PC-9 (cell line): ENCODE data around the gene LMOD3. TPM values are rescaled to one million over a fixed set of nuclear protein-coding genes. Genes with fewer than 3 reads are reported as not detected.

Source experiments
- BruUV-seq: library from RNA; stranded (reverse); fragments of 400-500 nt; replicated peaks from 2 replicates; lab custom pipeline; 2021; lab: Mats Ljungman, UMichigan
- CTCF ChIA-PET: fragments of 300-600 bp; sonication (Branson Sonifier 250); formaldehyde crosslinking; loops from one replicate; lab custom pipeline; 2022; ENCODE audit warnings: antibody characterized with exemption; lab: Charles Lee
- POLR2A ChIA-PET: fragments of 300-600 bp; sonication (Branson Sonifier 250); formaldehyde crosslinking; loops from one replicate; lab custom pipeline; 2022; ENCODE audit warnings: antibody characterized with exemption; ENCODE audit not compliant: unreplicated experiment; lab: Charles Lee
- DNase-seq, 2 experiments: peaks; one replicate each; pipeline versions ENCODE4 v3.0.0 to v3.0.0-alpha.2; 2015 to 2022; ENCODE audit warnings: mixed read lengths in 1 of 2
- H2AFZ ChIP-seq: fragments of 200-600 bp; sonication (generic); 2 replicates; pipeline ENCODE4 v1.8.1; 2017; ENCODE audit warnings: antibody characterized with exemption
- H3F3A ChIP-seq: fragments of 200-600 bp; sonication (generic); 2 replicates; pipeline ENCODE4 v1.8.1; 2017; ENCODE audit warnings: antibody characterized with exemption, mild to moderate bottlenecking, low read depth; ENCODE audit not compliant: insufficient read depth
- H3K27ac ChIP-seq: fragments of 200-600 bp; sonication (generic); 2 replicates; pipeline ENCODE4 v1.6.1; 2016; ENCODE audit warnings: mixed run types
- H3K27me3 ChIP-seq: fragments of 200-600 bp; sonication (generic); 2 replicates; pipeline ENCODE4 v1.6.1; 2016; ENCODE audit warnings: low read depth, mixed run types; ENCODE audit not compliant: insufficient read depth
- H3K36me3 ChIP-seq: fragments of 200-600 bp; sonication (generic); 2 replicates; pipeline ENCODE4 v1.6.1; 2016; ENCODE audit warnings: low read depth, mixed run types
- H3K4me1 ChIP-seq: fragments of 200-600 bp; sonication (generic); replicated peaks from 2 replicates; pipeline ENCODE4 v1.6.1; 2016; ENCODE audit warnings: mixed run types; ENCODE audit not compliant: insufficient read depth
- H3K4me2 ChIP-seq: fragments of 200-600 bp; sonication (generic); 2 replicates; pipeline ENCODE4 v1.6.1; 2017; ENCODE audit warnings: mixed run types
- H3K4me3 ChIP-seq: fragments of 200-600 bp; sonication (generic); 2 replicates; pipeline ENCODE4 v1.6.1; 2016; ENCODE audit warnings: mixed run types
- H3K79me2 ChIP-seq: fragments of 200-600 bp; sonication (generic); 2 replicates; pipeline ENCODE4 v1.6.1; 2017; ENCODE audit warnings: low read depth, mixed run types
- H3K9me2 ChIP-seq: fragments of 200-600 bp; sonication (generic); 2 replicates; pipeline ENCODE4 v1.8.1; 2017; ENCODE audit warnings: mild to moderate bottlenecking; ENCODE audit not compliant: insufficient read depth
- H3K9me3 ChIP-seq: fragments of 200-600 bp; sonication (generic); 2 replicates; pipeline ENCODE4 v1.8.1; 2016; ENCODE audit warnings: low read depth; ENCODE audit not compliant: insufficient read depth
- H4K20me1 ChIP-seq: fragments of 200-600 bp; sonication (generic); 2 replicates; pipeline ENCODE4 v1.8.1; 2017; ENCODE audit not compliant: insufficient read depth
- EZH2 ChIP-seq: fragments of 200-600 bp; sonication (generic); IDR thresholded peaks from 2 replicates; pipeline ENCODE4 v1.8.0; 2017; ENCODE audit warnings: antibody characterized with exemption, low read depth
- intact Hi-C: fragments of 100-400 bp; cut with micrococcal nuclease; formaldehyde crosslinking; loops from one replicate; pipeline ENCODE4 v1.10.0; 2022; ENCODE audit not compliant: unreplicated experiment
- total RNA-seq: library from RNA; stranded (reverse); gene quantifications from 2 replicates; pipeline ENCODE4 v1.2.3, GENCODE V29; 2021
- TF ChIP-seq, protein P1 (sequence below): fragments of 200-600 bp; sonication (generic); conservative IDR thresholded peaks from 2 replicates; pipeline ENCODE4 v1.6.1; 2017; ENCODE audit warnings: mixed run types, antibody characterized with exemption, mild to moderate bottlenecking, moderate library complexity

The LMOD3 gene
- total RNA-seq, 1 experiment from 2014 or later, result not detected

DNA sequence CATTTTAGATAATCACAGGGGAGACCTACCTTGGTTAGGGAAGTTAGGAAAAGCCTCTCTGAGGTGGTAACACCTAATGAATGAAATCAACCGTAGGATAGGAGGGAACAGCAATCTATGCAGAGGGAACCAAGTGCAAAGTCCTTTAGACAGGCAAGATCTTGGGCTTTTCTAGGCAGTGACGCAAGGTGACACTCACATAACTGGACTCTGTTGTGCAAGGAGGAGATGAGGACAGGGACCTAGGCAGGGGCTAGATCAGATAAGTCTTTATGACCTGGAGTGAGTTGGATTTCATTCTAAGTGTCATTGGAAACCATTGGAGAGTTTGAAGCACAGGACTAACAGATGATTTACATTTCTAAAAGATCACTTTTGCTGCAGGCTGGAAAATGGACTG lies 4.6 kb upstream of the LMOD3 start:
- Histone ChIP-seq H3K9me2 (no peaks in the 10 kb centered on the region), H3K4me1 (no peaks in the 10 kb centered on the region), H3K36me3 (no peaks in the 10 kb centered on the region), H3K4me2 (no peak overlapping the region), H3K27me3 (no peaks in the 10 kb centered on the region), H3K79me2 (no peaks in the 10 kb centered on the region), H3K4me3 (no peak overlapping the region), H4K20me1 (no peaks in the 10 kb centered on the region), H3K9me3 (no peaks in the 10 kb centered on the region), H2AFZ (no peak overlapping the region), H3K27ac (no peak overlapping the region), H3F3A (no peaks in the 10 kb centered on the region)
- POLR2A ChIA-PET, result no interaction called here
- TF ChIP-seq, protein P1, sequence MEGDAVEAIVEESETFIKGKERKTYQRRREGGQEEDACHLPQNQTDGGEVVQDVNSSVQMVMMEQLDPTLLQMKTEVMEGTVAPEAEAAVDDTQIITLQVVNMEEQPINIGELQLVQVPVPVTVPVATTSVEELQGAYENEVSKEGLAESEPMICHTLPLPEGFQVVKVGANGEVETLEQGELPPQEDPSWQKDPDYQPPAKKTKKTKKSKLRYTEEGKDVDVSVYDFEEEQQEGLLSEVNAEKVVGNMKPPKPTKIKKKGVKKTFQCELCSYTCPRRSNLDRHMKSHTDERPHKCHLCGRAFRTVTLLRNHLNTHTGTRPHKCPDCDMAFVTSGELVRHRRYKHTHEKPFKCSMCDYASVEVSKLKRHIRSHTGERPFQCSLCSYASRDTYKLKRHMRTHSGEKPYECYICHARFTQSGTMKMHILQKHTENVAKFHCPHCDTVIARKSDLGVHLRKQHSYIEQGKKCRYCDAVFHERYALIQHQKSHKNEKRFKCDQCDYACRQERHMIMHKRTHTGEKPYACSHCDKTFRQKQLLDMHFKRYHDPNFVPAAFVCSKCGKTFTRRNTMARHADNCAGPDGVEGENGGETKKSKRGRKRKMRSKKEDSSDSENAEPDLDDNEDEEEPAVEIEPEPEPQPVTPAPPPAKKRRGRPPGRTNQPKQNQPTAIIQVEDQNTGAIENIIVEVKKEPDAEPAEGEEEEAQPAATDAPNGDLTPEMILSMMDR, result no peak
- TF ChIP-seq EZH2, result no peak
- no peak for DNase-seq
- intact Hi-C loops, result no loop called here
- no TSS peak for BruUV-seq
- CTCF ChIA-PET, result interaction anchor here (0.7 kb wide), 1 partner anchor 178 kb away, joined by 4 read pairs; no protein-coding TSS in a partner anchor

DNA sequence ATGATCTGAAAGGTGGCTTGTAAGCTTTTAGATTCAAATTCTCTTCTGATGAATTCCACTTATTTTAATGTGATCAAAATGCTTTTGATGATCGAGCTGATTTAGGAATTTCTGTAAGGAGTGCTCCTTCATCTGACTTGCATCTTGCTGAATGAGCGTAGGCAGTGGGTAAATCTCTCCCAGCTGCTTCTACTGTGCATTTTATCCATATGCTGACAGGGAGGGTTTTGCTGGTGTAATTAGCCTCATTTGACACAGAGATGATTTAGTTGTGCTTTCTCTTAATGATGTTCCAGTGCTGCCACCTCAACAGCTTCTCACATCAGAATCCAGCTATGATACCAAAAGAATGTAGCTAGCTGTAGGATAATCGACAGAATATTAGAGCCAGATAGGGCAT lies 3.8 kb upstream of the LMOD3 start:
- Histone ChIP-seq H3K9me2 (no peaks in the 10 kb centered on the region), H3K4me2 (no peak overlapping the region), H3K4me3 (no peak overlapping the region), H3K79me2 (no peaks in the 10 kb centered on the region), H3F3A (no peaks in the 10 kb centered on the region), H3K27me3 (no peaks in the 10 kb centered on the region), H3K36me3 (no peaks in the 10 kb centered on the region), H3K27ac (no peak overlapping the region), H4K20me1 (no peaks in the 10 kb centered on the region), H2AFZ (no peak overlapping the region), H3K4me1 (no peaks in the 10 kb centered on the region), H3K9me3 (no peaks in the 10 kb centered on the region)
- DNase-seq, result no peak
- ChIA-PET POLR2A (no interaction called here), CTCF (interaction anchor here (0.7 kb wide), 1 partner anchor 179 kb away, joined by 4 read pairs; no protein-coding TSS in a partner anchor)
- TF ChIP-seq EZH2, result no peak
- TF ChIP-seq, protein P1, result no peak
- intact Hi-C loops, result no loop called here
- BruUV-seq, result no TSS peak

DNA sequence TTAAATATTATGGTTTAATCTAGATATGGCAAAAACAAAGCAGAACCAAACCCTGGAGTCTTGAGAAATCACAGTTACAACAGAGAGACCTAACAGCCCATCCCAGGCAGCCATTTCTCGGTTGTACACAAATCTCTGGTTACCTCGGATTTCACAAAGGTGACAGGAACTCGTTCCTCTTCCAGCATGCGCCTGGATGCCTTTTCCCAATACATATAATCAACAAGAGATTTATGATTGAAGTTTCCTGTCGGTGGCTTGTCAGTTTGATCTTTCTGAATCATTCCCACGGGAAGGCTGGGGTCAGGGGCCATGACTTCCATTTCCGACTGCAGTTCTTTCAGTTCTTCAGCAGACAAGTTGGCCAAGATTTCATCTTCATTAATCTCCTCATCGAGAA lies 445 bp downstream of the LMOD3 start:
- H3K79me2 ChIP-seq, result no peaks in the 10 kb centered on the region
- H3K36me3 ChIP-seq, result no peaks in the 10 kb centered on the region
- no TSS peak for BruUV-seq
- TF ChIP-seq, protein P1, result no peak
- TF ChIP-seq EZH2, result no peak
- POLR2A ChIA-PET, result no interaction called here
- H3K4me3 ChIP-seq, result no peak overlapping the region
- H4K20me1 ChIP-seq, result no peaks in the 10 kb centered on the region
- no peak overlapping the region for H3K4me2 ChIP-seq
- H3F3A ChIP-seq, result peaks cover 8% of the 10 kb centered on the region; the same call in 1 of the 2 replicates
- H3K27me3 ChIP-seq, result no peaks in the 10 kb centered on the region
- intact Hi-C loops, result loop anchor here (1.0 to 5.0 kb wide), 2 partner anchors 40 to 184 kb away; no protein-coding TSS in a partner anchor
- CTCF ChIA-PET, result interaction anchor here (0.5 to 0.6 kb wide), 2 partner anchors 36 kb away, joined by 4 to 13 read pairs; no protein-coding TSS in a partner anchor
- H3K9me2 ChIP-seq, result no peaks in the 10 kb centered on the region
- H3K4me1 ChIP-seq, result peaks cover 10% of the 10 kb centered on the region
- H3K27ac ChIP-seq, result no peak overlapping the region
- DNase-seq, result no peak
- H3K9me3 ChIP-seq, result no peaks in the 10 kb centered on the region
- no peak overlapping the region for H2AFZ ChIP-seq
